Endothelial cell of umbilical vein (primary cell): ENCODE measurements around the gene SMIM7. TPM values are rescaled to one million over a fixed set of nuclear protein-coding genes. Genes with fewer than 3 reads are reported as not detected.

Source experiments
- BruUV-seq: library from RNA; stranded (reverse); fragments of 400-500 nt; replicated peaks from 2 replicates; lab custom pipeline; 2021; lab: Mats Ljungman, UMichigan
- CTCF ChIA-PET: fragments of 300-600, 350-600 bp; sonication (Branson Sonifier 250); formaldehyde crosslinking; loops from one replicate; lab custom pipeline; 2021; ENCODE audit warnings: antibody characterized with exemption, inconsistent platforms; lab: Charles Lee
- POLR2A ChIA-PET: fragments of 300-600, 350-600 bp; sonication (Branson Sonifier 250); formaldehyde crosslinking; loops from one replicate; lab custom pipeline; 2021; ENCODE audit warnings: antibody characterized with exemption, inconsistent platforms; lab: Charles Lee
- DNase-seq: peaks from one replicate; pipeline ENCODE4 v3.0.0-alpha.2; 2011; ENCODE audit warnings: low read depth, low spot score
- FAIRE-seq: peaks from 2 replicates; lab custom pipeline; 2011; peaks lifted over from hg19 to GRCh38; lab: Jason Lieb, UNC
- H2AFZ ChIP-seq: 2 replicates; pipeline ENCODE4 v1.6.0; 2012; ENCODE audit warnings: low read depth, low read length, control low read depth, inconsistent platforms
- H3K27ac ChIP-seq: 2 replicates; pipeline ENCODE4 v1.5.1; 2011; ENCODE audit warnings: low read depth, mild to moderate bottlenecking, control low read depth, low read length, moderate library complexity; ENCODE audit not compliant: insufficient read depth
- H3K27me3 ChIP-seq, 2 experiments: 2 replicates each; pipeline versions ENCODE4 v1.6.0 to v1.6.1; 2011; ENCODE audit warnings: low read length in 2 of 2, mixed read lengths in 1 of 2; ENCODE audit not compliant: control insufficient read depth in 2 of 2, insufficient read depth in 2 of 2
- H3K36me3 ChIP-seq, 2 experiments: 2 replicates in 1 of 2; 3 replicates in 1 of 2; pipeline ENCODE4 v1.5.1; 2011; ENCODE audit warnings: low read length in 2 of 2, mild to moderate bottlenecking in 1 of 2, moderate library complexity in 1 of 2; ENCODE audit not compliant: control insufficient read depth in 2 of 2, insufficient read depth in 2 of 2; ENCODE audit errors: extremely low read depth in 1 of 2
- H3K4me1 ChIP-seq: 3 replicates; pipeline ENCODE4 v1.5.1; 2011; ENCODE audit warnings: mild to moderate bottlenecking, low read length; ENCODE audit not compliant: control insufficient read depth, insufficient read depth; ENCODE audit errors: extremely low read depth
- H3K4me2 ChIP-seq: 2 replicates; pipeline ENCODE4 v1.6.1; 2011; ENCODE audit warnings: low read length, control low read depth, mixed read lengths; ENCODE audit not compliant: insufficient read depth
- H3K4me3 ChIP-seq, 3 experiments: fragments of 200-600 bp in 1 of 3; sonication (generic), shearing (Covaris generic) in 1 of 3; replicated peaks in 1 of 3; 2 replicates each; pipeline ENCODE4 v1.5.1; 2011 to 2016; ENCODE audit warnings: control low read depth in 3 of 3, low read length in 3 of 3, mild to moderate bottlenecking in 2 of 3, inconsistent platforms in 1 of 3, low read depth in 1 of 3, moderate library complexity in 1 of 3; ENCODE audit not compliant: insufficient read depth in 1 of 3
- H3K79me2 ChIP-seq: 2 replicates; pipeline ENCODE4 v1.6.0; 2012; ENCODE audit warnings: low read length, inconsistent platforms; ENCODE audit not compliant: control insufficient read depth, insufficient read depth
- H3K9ac ChIP-seq: replicated peaks from 2 replicates; pipeline ENCODE3; 2011; ENCODE audit warnings: low read length, control low read depth; ENCODE audit not compliant: insufficient read depth; ENCODE audit errors: extremely low read depth
- H3K9me1 ChIP-seq: replicated peaks from 3 replicates; pipeline ENCODE4 v1.6.0; 2011; ENCODE audit warnings: mild to moderate bottlenecking, low read length; ENCODE audit not compliant: control insufficient read depth, insufficient read depth; ENCODE audit errors: extremely low read depth
- H3K9me3 ChIP-seq: replicated peaks from 2 replicates; pipeline ENCODE4 v1.5.1; 2012; ENCODE audit warnings: low read length, inconsistent platforms; ENCODE audit not compliant: control insufficient read depth, insufficient read depth
- H4K20me1 ChIP-seq: replicated peaks from 2 replicates; pipeline ENCODE3; 2011; ENCODE audit warnings: mild to moderate bottlenecking, low read length; ENCODE audit not compliant: control insufficient read depth, insufficient read depth; ENCODE audit errors: extremely low read depth
- EZH2 ChIP-seq: IDR thresholded peaks from 2 replicates; pipeline ENCODE4 v1.6.1; 2012; ENCODE audit warnings: borderline replicate concordance, low read depth, mild to moderate bottlenecking, moderate library complexity, low read length, inconsistent platforms; ENCODE audit not compliant: severe bottlenecking
- FOS ChIP-seq: IDR thresholded peaks from 2 replicates; pipeline ENCODE4 v1.6.1; 2011; ENCODE audit warnings: mild to moderate bottlenecking, low read length, moderate library complexity, borderline replicate concordance; ENCODE audit not compliant: insufficient read depth
- GATA2 ChIP-seq: IDR thresholded peaks from 2 replicates; pipeline ENCODE4 v1.7.0; 2011; ENCODE audit warnings: low read depth, mild to moderate bottlenecking, moderate library complexity, mixed read lengths, low read length; ENCODE audit not compliant: insufficient read length, insufficient read depth
- JUN ChIP-seq: IDR thresholded peaks from 2 replicates; pipeline ENCODE4 v1.6.1; 2011; ENCODE audit warnings: borderline replicate concordance, low read depth; ENCODE audit not compliant: insufficient read length, insufficient read depth
- MYC ChIP-seq: IDR thresholded peaks from one replicate; pipeline ENCODE4 v1.6.1; 2011; ENCODE audit warnings: mild to moderate bottlenecking, low read depth, low read length
- POLR2A ChIP-seq: IDR thresholded peaks from 2 replicates; pipeline ENCODE4 v1.6.1; 2012; ENCODE audit warnings: low read depth, mild to moderate bottlenecking, control low read depth, low read length
- POLR2AphosphoS5 ChIP-seq: IDR thresholded peaks from 2 replicates; pipeline ENCODE4 v1.6.1; 2012; ENCODE audit warnings: low read depth, mild to moderate bottlenecking, control low read depth, low read length, moderate library complexity; ENCODE audit not compliant: insufficient read depth
- dilution Hi-C: fragments of 300-500 bp; cut with MboI; formaldehyde crosslinking; loops from one replicate; pipeline ENCODE4 v1.15.0; 2019; ENCODE audit warnings: low sequenced_read_pairs; ENCODE audit not compliant: extremely low pct_ligation_motif_present
- intact Hi-C: fragments of 100-400 bp; cut with micrococcal nuclease; formaldehyde crosslinking; loops from one replicate; pipeline ENCODE4 v1.10.0; 2022
- polyA plus RNA-seq, 4 experiments: library from polyadenylated mRNA; depleted of rRNA in 3 of 4; stranded (reverse) in 3 of 4; unstranded in 1 of 4; fragments of >200 nt; gene quantifications; 2 replicates each; pipeline versions ENCODE4 v1.2.1 to v1.2.3, GENCODE V29; 2011 to 2012; ENCODE audit warnings: missing spikeins in 1 of 4
- total RNA-seq: library from RNA; stranded (reverse); gene quantifications from 2 replicates; pipeline ENCODE4 v1.2.3, GENCODE V29; 2021
- TF ChIP-seq, protein P1 (sequence below): IDR thresholded peaks from 2 replicates; pipeline ENCODE4 v1.6.1; 2011; ENCODE audit not compliant: insufficient read depth, insufficient read length
- TF ChIP-seq, protein P2 (sequence below), 2 donors: IDR thresholded peaks; 1 replicate in 1 of 2; 2 replicates in 1 of 2; pipeline ENCODE4 v1.5.1; 2011; ENCODE audit warnings: low read length in 2 of 2, mild to moderate bottlenecking in 2 of 2, moderate library complexity in 2 of 2, control low read depth in 1 of 2, inconsistent platforms in 1 of 2, low read depth in 1 of 2; ENCODE audit not compliant: insufficient read depth in 1 of 2; ENCODE audit errors: extremely low read depth in 1 of 2

SMIM7 gene
- total and polyA plus RNA-seq, 2 donors (not counting 3 experiments of a cell fraction or from before 2014, with no cell fraction given) = 51.1 to 62.0 TPM

DNA sequence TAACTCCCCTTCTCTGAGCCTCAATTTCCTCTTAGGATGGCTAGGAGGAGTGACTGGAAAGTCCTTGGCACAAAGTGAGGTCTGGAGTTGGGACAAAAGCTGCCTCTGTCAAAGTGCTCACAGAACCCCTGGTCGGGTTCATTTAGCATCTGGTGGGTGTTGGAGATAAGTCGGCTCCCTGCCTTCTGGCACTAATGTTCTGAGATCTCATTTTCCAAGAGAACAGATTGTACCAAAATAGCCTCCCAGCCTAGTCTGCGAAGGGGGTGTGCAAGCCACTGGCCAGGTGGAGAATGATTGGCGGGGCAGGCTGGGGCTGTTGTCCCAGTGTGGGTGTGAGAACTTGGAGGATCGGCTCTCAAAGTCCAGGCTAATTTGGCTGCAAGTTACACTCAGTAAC, 39.0 kb upstream of the SMIM7 start:
- H3K4me1 ChIP-seq = no peaks in the 10 kb centered on the region
- H3K4me2 ChIP-seq = no peak overlapping the region
- TF ChIP-seq, protein P1, sequence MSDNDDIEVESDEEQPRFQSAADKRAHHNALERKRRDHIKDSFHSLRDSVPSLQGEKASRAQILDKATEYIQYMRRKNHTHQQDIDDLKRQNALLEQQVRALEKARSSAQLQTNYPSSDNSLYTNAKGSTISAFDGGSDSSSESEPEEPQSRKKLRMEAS = no peak
- TF ChIP-seq MYC (no peak), FOS (no peak), JUN (no peak), POLR2AphosphoS5 (no peak), EZH2 (no peak), GATA2 (no peak), POLR2A (no peak)
- TF ChIP-seq, protein P2, sequence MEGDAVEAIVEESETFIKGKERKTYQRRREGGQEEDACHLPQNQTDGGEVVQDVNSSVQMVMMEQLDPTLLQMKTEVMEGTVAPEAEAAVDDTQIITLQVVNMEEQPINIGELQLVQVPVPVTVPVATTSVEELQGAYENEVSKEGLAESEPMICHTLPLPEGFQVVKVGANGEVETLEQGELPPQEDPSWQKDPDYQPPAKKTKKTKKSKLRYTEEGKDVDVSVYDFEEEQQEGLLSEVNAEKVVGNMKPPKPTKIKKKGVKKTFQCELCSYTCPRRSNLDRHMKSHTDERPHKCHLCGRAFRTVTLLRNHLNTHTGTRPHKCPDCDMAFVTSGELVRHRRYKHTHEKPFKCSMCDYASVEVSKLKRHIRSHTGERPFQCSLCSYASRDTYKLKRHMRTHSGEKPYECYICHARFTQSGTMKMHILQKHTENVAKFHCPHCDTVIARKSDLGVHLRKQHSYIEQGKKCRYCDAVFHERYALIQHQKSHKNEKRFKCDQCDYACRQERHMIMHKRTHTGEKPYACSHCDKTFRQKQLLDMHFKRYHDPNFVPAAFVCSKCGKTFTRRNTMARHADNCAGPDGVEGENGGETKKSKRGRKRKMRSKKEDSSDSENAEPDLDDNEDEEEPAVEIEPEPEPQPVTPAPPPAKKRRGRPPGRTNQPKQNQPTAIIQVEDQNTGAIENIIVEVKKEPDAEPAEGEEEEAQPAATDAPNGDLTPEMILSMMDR (IDR thresholded peaks at IDR 0.05; ENCODE audit: extremely low read depth in 1 of 2, insufficient read depth in 1 of 2, low read depth in 1 of 2, low read length in 2 of 2) = no peak
- no peak for FAIRE-seq
- dilution Hi-C loops (no loop called here), intact Hi-C loops (no loop called here)
- H3K9ac ChIP-seq = no peak overlapping the region
- no TSS peak for BruUV-seq
- H3K36me3 ChIP-seq = no peaks in the 10 kb centered on the region
- no peaks in the 10 kb centered on the region for H4K20me1 ChIP-seq
- H3K4me3 ChIP-seq = no peak overlapping the region
- POLR2A ChIA-PET = no interaction called here
- H3K27ac ChIP-seq = no peak overlapping the region
- CTCF ChIA-PET = no interaction called here
- H3K9me3 ChIP-seq = no peaks in the 10 kb centered on the region
- no peak for DNase-seq
- no peaks in the 10 kb centered on the region for H3K9me1 ChIP-seq
- no peak overlapping the region for H2AFZ ChIP-seq
- no peaks in the 10 kb centered on the region for H3K79me2 ChIP-seq
- no peaks in the 10 kb centered on the region for H3K27me3 ChIP-seq
